CD4-positive, alpha-beta T cell treated with Interleukin-12 subunit alpha and Interleukin-12 subunit beta, for 1 hour (primary cell): ENCODE data around the gene RHOB.
"Not testable (repeated sequence)": the region's sequence is repeated elsewhere in the genome, so short reads cannot be mapped to it uniquely, and the experiment has no call there.

Source experiments
- DNase-seq: peaks from one replicate; pipeline ENCODE4 v3.0.0-alpha.2; 2020

The RHOB gene

GRCh38 chr2:20456116-20456571 is 9.3 kb downstream of the RHOB start:
- DNase-seq, result no peak

GRCh38 chr2:20456636-20457426 is 10.0 kb downstream of the RHOB start:
- DNase-seq, result no peak

GRCh38 chr2:20457661-20458630 is 11.1 kb downstream of the RHOB start:
- no peak for DNase-seq

- not testable (repeated sequence) for DNase-seq
Measured at GRCh38 chr2:20458737-20459484, 12.0 kb downstream of the RHOB start.

- no peak for DNase-seq
Measured at GRCh38 chr2:20465716-20466394, 19.0 kb downstream of the RHOB start.

GRCh38 chr2:20467789-20468548 is 21.1 kb downstream of the RHOB start:
- DNase-seq, result no peak

GRCh38 chr2:20468549-20469500 is 22.0 kb downstream of the RHOB start:
- no peak for DNase-seq

- DNase-seq, result no peak
Measured at GRCh38 chr2:20469595-20469994, 22.7 kb downstream of the RHOB start.

- DNase-seq, result no peak
Measured at GRCh38 chr2:20470211-20470610, 23.3 kb downstream of the RHOB start.

GRCh38 chr2:20471148-20471547 is 24.3 kb downstream of the RHOB start:
- DNase-seq, result no peak

- no peak for DNase-seq
Measured at GRCh38 chr2:20471902-20472559, 25.2 kb downstream of the RHOB start.

GRCh38 chr2:20472569-20472968 is 25.7 kb downstream of the RHOB start:
- DNase-seq, result no peak

GRCh38 chr2:20473128-20473527 is 26.3 kb downstream of the RHOB start:
- DNase-seq, result no peak

- DNase-seq, result no peak
Measured at GRCh38 chr2:20474757-20475566, 28.1 kb downstream of the RHOB start.

GRCh38 chr2:20475567-20475952 is 28.7 kb downstream of the RHOB start:
- DNase-seq, result no peak

- no peak for DNase-seq
Measured at GRCh38 chr2:20476481-20476880, 29.6 kb downstream of the RHOB start.

- DNase-seq, result no peak
Measured at GRCh38 chr2:20476950-20477349, 30.1 kb downstream of the RHOB start.

GRCh38 chr2:20478961-20479360 is 32.1 kb downstream of the RHOB start:
- no peak for DNase-seq

- no peak for DNase-seq
Measured at GRCh38 chr2:20479835-20480234, 33.0 kb downstream of the RHOB start.
